Endothelial cell of umbilical vein (primary cell): ENCODE measurements around the gene HGFAC. TPM values are rescaled to one million over a fixed set of nuclear protein-coding genes. Genes with fewer than 3 reads are reported as not detected.

Experiments
- BruUV-seq: library from RNA; stranded (reverse); fragments of 400-500 nt; replicated peaks from 2 replicates; lab custom pipeline; 2021; lab: Mats Ljungman, UMichigan
- CTCF ChIA-PET: fragments of 300-600, 350-600 bp; sonication (Branson Sonifier 250); formaldehyde crosslinking; loops from one replicate; lab custom pipeline; 2021; ENCODE audit warnings: antibody characterized with exemption, inconsistent platforms; lab: Charles Lee
- POLR2A ChIA-PET: fragments of 300-600, 350-600 bp; sonication (Branson Sonifier 250); formaldehyde crosslinking; loops from one replicate; lab custom pipeline; 2021; ENCODE audit warnings: antibody characterized with exemption, inconsistent platforms; lab: Charles Lee
- DNase-seq: peaks from one replicate; pipeline ENCODE4 v3.0.0-alpha.2; 2011; ENCODE audit warnings: low read depth, low spot score
- FAIRE-seq: peaks from 2 replicates; lab custom pipeline; 2011; peaks lifted over from hg19 to GRCh38; lab: Jason Lieb, UNC
- H2AFZ ChIP-seq: 2 replicates; pipeline ENCODE4 v1.6.0; 2012; ENCODE audit warnings: low read depth, low read length, control low read depth, inconsistent platforms
- H3K27ac ChIP-seq: 2 replicates; pipeline ENCODE4 v1.5.1; 2011; ENCODE audit warnings: low read depth, mild to moderate bottlenecking, control low read depth, low read length, moderate library complexity; ENCODE audit not compliant: insufficient read depth
- H3K27me3 ChIP-seq, 2 experiments: 2 replicates each; pipeline versions ENCODE4 v1.6.0 to v1.6.1; 2011; ENCODE audit warnings: low read length in 2 of 2, mixed read lengths in 1 of 2; ENCODE audit not compliant: control insufficient read depth in 2 of 2, insufficient read depth in 2 of 2
- H3K36me3 ChIP-seq, 2 experiments: 2 replicates in 1 of 2; 3 replicates in 1 of 2; pipeline ENCODE4 v1.5.1; 2011; ENCODE audit warnings: low read length in 2 of 2, mild to moderate bottlenecking in 1 of 2, moderate library complexity in 1 of 2; ENCODE audit not compliant: control insufficient read depth in 2 of 2, insufficient read depth in 2 of 2; ENCODE audit errors: extremely low read depth in 1 of 2
- H3K4me1 ChIP-seq: 3 replicates; pipeline ENCODE4 v1.5.1; 2011; ENCODE audit warnings: mild to moderate bottlenecking, low read length; ENCODE audit not compliant: control insufficient read depth, insufficient read depth; ENCODE audit errors: extremely low read depth
- H3K4me2 ChIP-seq: 2 replicates; pipeline ENCODE4 v1.6.1; 2011; ENCODE audit warnings: low read length, control low read depth, mixed read lengths; ENCODE audit not compliant: insufficient read depth
- H3K4me3 ChIP-seq, 3 experiments: fragments of 200-600 bp in 1 of 3; sonication (generic), shearing (Covaris generic) in 1 of 3; replicated peaks in 1 of 3; 2 replicates each; pipeline ENCODE4 v1.5.1; 2011 to 2016; ENCODE audit warnings: control low read depth in 3 of 3, low read length in 3 of 3, mild to moderate bottlenecking in 2 of 3, inconsistent platforms in 1 of 3, low read depth in 1 of 3, moderate library complexity in 1 of 3; ENCODE audit not compliant: insufficient read depth in 1 of 3
- H3K79me2 ChIP-seq: 2 replicates; pipeline ENCODE4 v1.6.0; 2012; ENCODE audit warnings: low read length, inconsistent platforms; ENCODE audit not compliant: control insufficient read depth, insufficient read depth
- H3K9ac ChIP-seq: replicated peaks from 2 replicates; pipeline ENCODE3; 2011; ENCODE audit warnings: low read length, control low read depth; ENCODE audit not compliant: insufficient read depth; ENCODE audit errors: extremely low read depth
- H3K9me1 ChIP-seq: replicated peaks from 3 replicates; pipeline ENCODE4 v1.6.0; 2011; ENCODE audit warnings: mild to moderate bottlenecking, low read length; ENCODE audit not compliant: control insufficient read depth, insufficient read depth; ENCODE audit errors: extremely low read depth
- H3K9me3 ChIP-seq: replicated peaks from 2 replicates; pipeline ENCODE4 v1.5.1; 2012; ENCODE audit warnings: low read length, inconsistent platforms; ENCODE audit not compliant: control insufficient read depth, insufficient read depth
- H4K20me1 ChIP-seq: replicated peaks from 2 replicates; pipeline ENCODE3; 2011; ENCODE audit warnings: mild to moderate bottlenecking, low read length; ENCODE audit not compliant: control insufficient read depth, insufficient read depth; ENCODE audit errors: extremely low read depth
- CTCF ChIP-seq, 2 donors: IDR thresholded peaks; 1 replicate in 1 of 2; 2 replicates in 1 of 2; pipeline ENCODE4 v1.5.1; 2011; ENCODE audit warnings: low read length in 2 of 2, mild to moderate bottlenecking in 2 of 2, moderate library complexity in 2 of 2, control low read depth in 1 of 2, inconsistent platforms in 1 of 2, low read depth in 1 of 2; ENCODE audit not compliant: insufficient read depth in 1 of 2; ENCODE audit errors: extremely low read depth in 1 of 2
- EZH2 ChIP-seq: IDR thresholded peaks from 2 replicates; pipeline ENCODE4 v1.6.1; 2012; ENCODE audit warnings: borderline replicate concordance, low read depth, mild to moderate bottlenecking, moderate library complexity, low read length, inconsistent platforms; ENCODE audit not compliant: severe bottlenecking
- FOS ChIP-seq: IDR thresholded peaks from 2 replicates; pipeline ENCODE4 v1.6.1; 2011; ENCODE audit warnings: mild to moderate bottlenecking, low read length, moderate library complexity, borderline replicate concordance; ENCODE audit not compliant: insufficient read depth
- GATA2 ChIP-seq: IDR thresholded peaks from 2 replicates; pipeline ENCODE4 v1.7.0; 2011; ENCODE audit warnings: low read depth, mild to moderate bottlenecking, moderate library complexity, mixed read lengths, low read length; ENCODE audit not compliant: insufficient read length, insufficient read depth
- JUN ChIP-seq: IDR thresholded peaks from 2 replicates; pipeline ENCODE4 v1.6.1; 2011; ENCODE audit warnings: borderline replicate concordance, low read depth; ENCODE audit not compliant: insufficient read length, insufficient read depth
- MYC ChIP-seq: IDR thresholded peaks from one replicate; pipeline ENCODE4 v1.6.1; 2011; ENCODE audit warnings: mild to moderate bottlenecking, low read depth, low read length
- POLR2A ChIP-seq: IDR thresholded peaks from 2 replicates; pipeline ENCODE4 v1.6.1; 2012; ENCODE audit warnings: low read depth, mild to moderate bottlenecking, control low read depth, low read length
- POLR2AphosphoS5 ChIP-seq: IDR thresholded peaks from 2 replicates; pipeline ENCODE4 v1.6.1; 2012; ENCODE audit warnings: low read depth, mild to moderate bottlenecking, control low read depth, low read length, moderate library complexity; ENCODE audit not compliant: insufficient read depth
- dilution Hi-C: fragments of 300-500 bp; cut with MboI; formaldehyde crosslinking; loops from one replicate; pipeline ENCODE4 v1.15.0; 2019; ENCODE audit warnings: low sequenced_read_pairs; ENCODE audit not compliant: extremely low pct_ligation_motif_present
- intact Hi-C: fragments of 100-400 bp; cut with micrococcal nuclease; formaldehyde crosslinking; loops from one replicate; pipeline ENCODE4 v1.10.0; 2022
- polyA plus RNA-seq, 4 experiments: library from polyadenylated mRNA; depleted of rRNA in 3 of 4; stranded (reverse) in 3 of 4; unstranded in 1 of 4; fragments of >200 nt; gene quantifications; 2 replicates each; pipeline versions ENCODE4 v1.2.1 to v1.2.3, GENCODE V29; 2011 to 2012; ENCODE audit warnings: missing spikeins in 1 of 4
- total RNA-seq: library from RNA; stranded (reverse); gene quantifications from 2 replicates; pipeline ENCODE4 v1.2.3, GENCODE V29; 2021

The HGFAC gene
- total and polyA plus RNA-seq, 2 donors (not counting 3 experiments of a cell fraction or from before 2014, with no cell fraction given): 0.36 to 0.49 TPM

GRCh38 chr4:3466691-3467600, 25.2 kb downstream of the HGFAC start:
- H3K36me3 ChIP-seq: no peaks in the 10 kb centered on the region
- H3K9me3 ChIP-seq: no peaks in the 10 kb centered on the region
- H3K4me3 ChIP-seq: no peak overlapping the region
- POLR2A ChIA-PET: no interaction called here
- H3K4me2 ChIP-seq: no peak overlapping the region
- TF ChIP-seq CTCF (IDR thresholded peaks at IDR 0.05; ENCODE audit: extremely low read depth in 1 of 2, insufficient read depth in 1 of 2, low read depth in 1 of 2, low read length in 2 of 2) (no peak), GATA2 (no peak), FOS (no peak), JUN (no peak), POLR2A (no peak), POLR2AphosphoS5 (no peak), MYC (no peak), EZH2 (no peak)
- peaks cover 6 to 9% of the 10 kb centered on the region in 2 experiments for H3K27me3 ChIP-seq
- no peak overlapping the region for H3K27ac ChIP-seq
- H4K20me1 ChIP-seq: no peaks in the 10 kb centered on the region
- FAIRE-seq (no peak), DNase-seq (no peak)
- intact Hi-C loops (no loop called here), dilution Hi-C loops (no loop called here)
- H3K9ac ChIP-seq: no peak overlapping the region
- H3K9me1 ChIP-seq: no peaks in the 10 kb centered on the region
- BruUV-seq: no TSS peak
- H3K79me2 ChIP-seq: no peaks in the 10 kb centered on the region
- CTCF ChIA-PET: interaction anchor here (1.1 kb wide), 1 partner anchor 14 kb away, joined by 3 read pairs; no protein-coding TSS in a partner anchor
- no peak overlapping the region for H2AFZ ChIP-seq
- H3K4me1 ChIP-seq: no peaks in the 10 kb centered on the region
